HG03039 (cell line): Measurements from ENCODE around the gene PHLDA1.
A peak's percentile ranks its signal among the peaks of the same experiment; 100 is the strongest.
"Not testable (repeated sequence)": the region's sequence is repeated elsewhere in the genome, so short reads cannot be mapped to it uniquely, and the experiment has no call there.

Experiments
- ATAC-seq: cut with Tn5 transposase; IDR thresholded peaks from one replicate; pipeline ENCODE4 v1.9.1; 2021; ENCODE audit warnings: mild to moderate bottlenecking, moderate library complexity; ENCODE audit not compliant: unreplicated experiment

The PHLDA1 gene

DNA sequence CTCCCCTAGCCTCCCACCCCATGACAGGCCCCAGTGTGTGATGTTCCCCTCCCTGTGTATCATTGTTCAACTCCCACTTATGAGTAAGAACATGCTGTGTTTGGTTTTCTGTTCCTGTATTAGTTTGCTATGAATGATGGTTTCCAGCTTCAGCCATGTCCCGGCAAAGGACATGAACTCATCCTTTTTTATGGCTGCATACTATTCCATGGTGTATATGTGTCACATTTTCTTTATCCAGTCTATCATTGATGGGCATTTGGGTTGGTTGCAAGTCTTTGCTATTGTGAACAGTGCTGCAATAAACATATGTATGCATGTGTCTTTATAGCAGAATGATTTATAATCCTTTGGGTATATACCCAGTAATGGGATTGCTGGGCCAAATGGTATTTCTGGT, 43.9 kb downstream of the PHLDA1 start:
- ATAC-seq: not testable (repeated sequence)

DNA sequence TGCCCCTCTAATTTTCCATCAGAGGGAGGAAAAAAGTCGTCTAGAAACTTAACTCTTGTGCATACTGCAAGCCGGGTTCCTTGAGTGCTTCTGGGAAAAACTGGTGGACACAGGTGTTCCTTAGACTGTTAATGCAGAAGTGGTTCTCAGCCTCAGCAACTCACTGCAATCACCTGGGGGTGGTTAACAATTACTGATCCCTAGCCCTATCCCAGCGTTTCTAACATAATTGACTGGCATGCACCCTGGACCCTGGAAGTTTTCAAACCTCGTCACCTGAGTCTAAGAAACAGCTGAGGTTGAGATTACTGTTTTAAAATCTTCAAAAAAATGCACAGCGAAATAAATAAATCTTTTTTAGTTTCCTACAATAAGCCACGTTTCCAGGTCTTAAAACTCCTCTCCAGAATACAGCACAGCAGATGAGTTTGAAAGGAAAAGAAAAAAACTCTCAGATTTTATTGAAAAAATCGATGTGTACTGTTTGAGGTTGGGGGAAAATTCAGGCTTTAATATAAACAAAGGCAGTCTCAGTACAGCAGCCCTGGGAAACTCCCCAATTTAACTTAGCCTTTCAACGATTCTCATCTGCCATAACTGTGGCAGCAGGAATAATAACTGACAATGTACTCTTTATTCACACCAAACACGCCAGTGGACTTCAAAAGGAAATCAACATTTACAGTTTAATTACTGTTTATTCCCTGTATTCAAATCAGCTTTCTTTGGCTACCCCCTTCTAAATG, 45.4 kb downstream of the PHLDA1 start:
- no peak for ATAC-seq

DNA sequence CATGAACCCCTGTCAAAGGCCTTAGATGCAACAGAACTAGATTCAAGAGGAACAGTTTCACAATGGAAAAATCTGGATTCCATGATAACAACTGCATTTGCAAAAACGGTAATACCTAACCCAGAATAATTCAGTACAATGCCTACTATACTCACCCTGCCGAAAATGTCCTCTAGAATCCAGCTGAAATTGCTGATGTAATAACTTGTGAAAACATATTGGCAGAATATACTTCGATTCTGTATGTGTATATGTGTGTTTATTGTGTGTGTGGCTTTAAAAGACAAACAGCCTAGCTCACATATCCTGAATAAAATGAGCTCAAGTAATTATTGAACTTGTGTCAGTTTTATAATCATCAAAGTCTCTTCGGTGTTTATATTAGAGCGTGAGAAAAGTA, 46.0 kb downstream of the PHLDA1 start:
- ATAC-seq: no peak

- no peak for ATAC-seq
Measured at GRCh38 chr12:75984577-75985182, 46.9 kb downstream of the PHLDA1 start.

GRCh38 chr12:75983851-75984250, 47.7 kb downstream of the PHLDA1 start:
- not testable (repeated sequence) for ATAC-seq

DNA sequence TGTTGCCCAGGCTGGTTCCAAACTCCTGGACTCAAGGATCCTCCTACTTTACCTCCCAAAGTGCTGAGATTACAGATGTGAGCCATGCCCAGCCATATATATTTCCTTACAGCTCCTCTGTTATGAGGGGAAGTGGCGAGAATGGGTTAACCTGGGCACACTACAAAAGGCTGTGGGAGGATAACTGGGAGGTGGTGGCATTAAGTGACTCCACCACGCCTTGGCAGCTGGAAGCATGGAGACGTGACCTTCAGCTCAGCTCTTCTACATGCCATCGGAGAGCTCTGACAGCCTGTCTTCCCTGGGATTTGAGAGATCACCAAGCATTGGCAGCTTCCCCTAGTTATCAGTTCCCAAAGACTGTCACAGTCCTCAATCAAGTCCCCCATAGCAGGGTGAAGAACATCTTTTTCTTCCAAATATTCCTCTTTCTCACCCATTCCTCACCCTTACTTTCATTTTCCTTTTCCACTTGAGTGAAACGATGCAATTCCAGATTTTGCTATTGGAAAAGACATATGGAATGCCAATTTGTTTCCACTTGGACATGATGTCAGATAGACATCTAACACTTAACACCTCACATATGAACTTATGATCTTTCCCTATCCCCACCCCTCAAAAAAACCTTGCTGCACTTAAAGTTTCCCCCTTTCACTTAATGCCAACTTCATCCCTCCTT, 48.5 kb downstream of the PHLDA1 start:
- ATAC-seq: no peak

DNA sequence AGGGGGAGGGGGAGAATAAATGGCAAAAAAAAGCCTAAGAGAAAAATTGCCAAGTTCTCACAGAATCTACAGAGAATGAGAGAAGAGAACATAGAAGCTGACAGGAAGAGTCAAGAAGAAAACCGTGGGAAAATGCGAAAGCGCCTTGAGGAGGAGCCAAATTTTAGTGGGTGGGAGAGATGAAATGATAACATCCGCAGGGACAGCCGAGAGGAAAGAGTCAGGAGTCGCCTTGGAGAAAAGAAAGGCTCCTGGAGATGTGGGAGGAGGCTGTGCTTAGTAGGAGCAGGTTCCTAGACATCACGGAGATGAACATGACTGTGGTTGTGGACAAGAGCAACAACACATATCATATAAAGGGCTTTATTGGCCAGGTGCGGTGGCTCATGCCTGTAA, 49.4 kb downstream of the PHLDA1 start:
- ATAC-seq: no peak

DNA sequence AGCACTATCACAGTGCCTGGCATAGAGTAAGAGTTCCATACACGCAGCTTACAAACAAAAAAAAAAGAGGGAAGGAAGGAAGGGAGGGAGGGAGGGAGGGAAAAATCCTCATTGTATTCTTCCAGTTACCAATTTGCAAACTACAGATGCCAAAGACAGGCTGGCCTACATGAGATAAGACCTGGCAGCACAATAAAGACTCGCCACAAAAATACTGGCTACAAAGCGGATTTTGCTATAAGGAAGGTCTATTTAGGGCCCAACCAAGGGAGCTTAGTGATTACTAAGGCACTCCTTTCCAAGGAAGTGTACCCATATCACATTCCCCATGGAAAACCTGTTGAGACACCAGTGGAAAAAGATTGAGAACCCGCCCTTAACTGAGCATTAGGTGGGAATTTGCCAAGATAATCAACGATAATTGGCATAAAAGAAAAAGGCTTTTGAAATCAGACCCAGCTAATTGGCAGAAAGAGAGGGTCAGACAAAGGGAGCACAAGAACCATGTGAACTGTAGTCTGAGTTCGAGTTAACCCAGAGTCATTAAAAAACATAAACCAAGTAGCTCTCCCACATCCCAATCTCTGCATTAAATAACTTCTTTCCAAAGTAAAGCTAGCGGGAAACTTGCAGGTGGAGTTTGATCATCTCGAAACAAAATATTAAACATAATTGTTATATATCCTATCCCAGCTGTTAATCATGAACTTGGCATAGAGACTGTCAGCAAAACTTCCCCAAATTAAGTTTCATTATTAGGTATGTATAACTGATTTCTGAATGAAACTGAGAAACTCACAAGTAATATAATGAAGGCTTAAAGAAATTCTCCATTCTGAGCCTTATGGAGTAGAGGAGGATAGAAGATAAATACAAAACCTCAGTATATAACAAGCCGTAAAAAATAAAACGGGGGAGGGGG, 50.1 kb downstream of the PHLDA1 start:
- no peak for ATAC-seq

DNA sequence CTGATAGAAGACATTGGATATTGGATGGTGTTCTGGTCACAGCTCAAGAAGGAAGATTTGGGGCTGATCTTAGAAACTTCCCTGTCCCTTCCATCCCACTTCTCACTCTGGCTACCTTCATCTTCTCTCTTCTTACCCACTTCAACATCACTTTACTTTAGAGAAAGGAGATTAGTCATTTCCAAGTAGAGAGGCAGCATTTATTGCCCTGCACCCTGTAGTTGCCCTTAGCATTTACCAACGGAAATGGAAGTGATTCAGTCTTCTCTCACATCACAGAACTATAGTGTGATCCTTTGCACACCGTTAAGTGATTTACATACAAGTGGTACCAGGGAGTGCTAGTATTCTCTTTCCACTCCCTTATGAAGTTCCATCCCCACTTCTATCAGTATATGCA, 52.4 kb downstream of the PHLDA1 start:
- ATAC-seq: no peak

- no peak for ATAC-seq
Measured at GRCh38 chr12:75978677-75979076, 52.9 kb downstream of the PHLDA1 start.

DNA sequence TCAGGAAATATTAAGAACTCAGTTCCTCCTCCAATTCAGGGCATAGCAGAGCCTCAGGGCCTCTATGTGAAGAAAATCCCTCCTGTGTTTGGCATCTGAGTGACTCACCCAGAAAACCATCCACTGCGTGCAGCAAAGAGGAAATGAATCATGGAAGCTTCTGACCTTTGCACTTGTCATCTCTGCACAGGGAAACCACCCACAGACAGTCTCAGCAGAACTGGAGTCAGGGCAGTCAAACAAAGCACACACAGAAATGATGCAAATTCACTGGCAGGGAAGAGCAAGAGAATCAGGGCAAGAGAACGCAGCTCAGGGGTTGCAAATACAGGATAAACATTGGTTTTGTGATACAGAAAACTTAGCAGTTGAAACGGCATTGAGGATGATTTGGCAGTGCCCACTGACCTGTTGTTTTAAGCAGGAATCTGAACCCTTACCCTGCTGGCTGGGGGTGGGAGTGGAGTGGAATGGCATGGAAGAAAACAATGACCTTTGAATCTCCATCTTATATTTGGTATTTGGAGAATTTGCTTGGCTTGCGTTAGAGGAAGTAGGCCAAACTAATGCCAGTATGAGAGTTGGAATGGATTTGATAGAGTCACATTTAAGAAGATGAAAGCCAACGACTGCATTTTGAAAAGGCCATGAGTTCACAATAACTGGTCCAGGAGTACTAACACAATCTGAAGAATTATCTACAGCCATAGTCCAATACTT, 53.5 kb downstream of the PHLDA1 start:
- peak; percentile 97 for ATAC-seq

- no peak for ATAC-seq
Measured at GRCh38 chr12:75977590-75977951, 54.0 kb downstream of the PHLDA1 start.

- no peak for ATAC-seq
Measured at GRCh38 chr12:75976913-75977312, 54.7 kb downstream of the PHLDA1 start.

GRCh38 chr12:75976113-75976512, 55.5 kb downstream of the PHLDA1 start:
- ATAC-seq: no peak

- no peak for ATAC-seq
Measured at GRCh38 chr12:75975702-75976101, 55.9 kb downstream of the PHLDA1 start.
